H1 (cell line): ENCODE measurements around the gene MBLAC1. TPM values are rescaled to one million over a fixed set of nuclear protein-coding genes. Genes with fewer than 3 reads are reported as not detected.

Experiments used
- CHD7 ChIP-seq: fragments of 300-600 bp; sonication (generic); IDR thresholded peaks from 2 replicates; pipeline ENCODE4 v1.7.1; 2012; ENCODE audit warnings: low read length, moderate library complexity, mild to moderate bottlenecking, inconsistent platforms; ENCODE audit not compliant: insufficient replicate concordance
- polyA plus RNA-seq, 7 experiments: library from polyadenylated mRNA; depleted of rRNA in 3 of 7; stranded (reverse) in 5 of 7; unstranded in 2 of 7; fragments of >200 nt in 5 of 7; fragments of 200-250 nt in 2 of 7; gene quantifications; 1 replicate in 5 of 7; 2 replicates in 1 of 7; 4 replicates in 1 of 7; pipeline versions ENCODE4 v1.2.1 to v1.2.3, GENCODE V29; 2011 to 2013; ENCODE audit warnings: missing spikeins in 2 of 7, mixed read lengths in 2 of 7
- total RNA-seq: library from RNA; stranded (reverse); fragmentation: NEBNext Ultra II Directional; extraction: Animal tissue kit (Norgen Biotek cat#: 25700); gene quantifications from 2 replicates; pipeline ENCODE4 v1.2.1, GENCODE V29; 2021

Gene MBLAC1
- total and polyA plus RNA-seq, 2 of the 8 experiments (the other 6 are each of a cell fraction or from before 2014, with no cell fraction given): 1.00 to 1.7 TPM

GRCh38 chr7:100166317-100166940 is 39.7 kb downstream of the MBLAC1 start (continued):
- TF ChIP-seq CHD7: no peak
- TF ChIP-seq, all 59 proteins: peak for 0
